Amniotic epithelial cell (primary cell): ENCODE measurements around the gene RASGRF1.
"Not testable (repeated sequence)": the region's sequence is repeated elsewhere in the genome, so short reads cannot be mapped to it uniquely, and the experiment has no call there.

Experiments used
- DNase-seq: peaks from one replicate; pipeline ENCODE4 v3.0.0-alpha.2; 2010; ENCODE audit warnings: low read depth

Gene RASGRF1

GRCh38 chr15:78931439-78932257, 158.9 kb downstream of the RASGRF1 start:
- DNase-seq, result no peak

DNA sequence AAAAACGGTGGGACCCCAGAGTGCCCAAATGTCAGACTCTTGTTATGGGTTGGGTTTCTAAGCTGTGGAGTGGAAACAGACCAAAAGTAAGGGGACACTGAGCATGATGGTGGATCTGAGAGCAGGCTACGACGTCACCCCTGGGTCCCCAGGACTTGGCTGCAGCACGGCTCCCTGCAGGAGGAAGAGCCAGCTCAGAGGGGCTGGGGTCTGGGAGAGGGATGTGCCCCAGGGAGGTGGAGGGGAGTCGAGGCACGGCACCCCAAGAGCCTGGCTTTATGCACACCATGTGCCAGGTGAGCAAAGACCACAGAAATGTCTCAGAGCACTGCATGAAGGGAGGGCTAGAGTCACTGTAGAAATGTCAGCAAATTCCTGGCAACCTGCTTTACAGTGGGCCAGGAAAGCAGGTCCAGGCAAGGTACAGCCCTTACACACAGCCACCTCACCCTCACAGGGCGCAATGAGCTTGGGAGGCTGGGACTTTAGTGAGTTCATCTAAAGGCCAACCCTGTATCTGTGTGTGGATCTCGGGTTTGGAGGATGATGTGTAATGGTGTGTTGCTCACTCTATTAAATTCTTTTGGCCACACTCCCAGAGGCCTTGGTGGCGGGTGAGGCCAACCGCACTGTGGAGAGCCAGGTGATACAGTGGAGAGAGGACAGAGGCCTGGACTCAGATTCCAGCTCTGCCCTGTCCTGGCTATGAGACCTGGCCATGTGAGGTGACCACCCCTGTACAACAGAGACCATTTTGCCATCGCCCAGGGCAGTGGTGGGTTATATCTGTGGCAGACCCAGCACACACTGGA, 159.8 kb downstream of the RASGRF1 start:
- DNase-seq, result peak; percentile 94

- DNase-seq, result no peak
These were observed 160.9 kb downstream of the RASGRF1 start for GRCh38 chr15:78929536-78930264.

DNA sequence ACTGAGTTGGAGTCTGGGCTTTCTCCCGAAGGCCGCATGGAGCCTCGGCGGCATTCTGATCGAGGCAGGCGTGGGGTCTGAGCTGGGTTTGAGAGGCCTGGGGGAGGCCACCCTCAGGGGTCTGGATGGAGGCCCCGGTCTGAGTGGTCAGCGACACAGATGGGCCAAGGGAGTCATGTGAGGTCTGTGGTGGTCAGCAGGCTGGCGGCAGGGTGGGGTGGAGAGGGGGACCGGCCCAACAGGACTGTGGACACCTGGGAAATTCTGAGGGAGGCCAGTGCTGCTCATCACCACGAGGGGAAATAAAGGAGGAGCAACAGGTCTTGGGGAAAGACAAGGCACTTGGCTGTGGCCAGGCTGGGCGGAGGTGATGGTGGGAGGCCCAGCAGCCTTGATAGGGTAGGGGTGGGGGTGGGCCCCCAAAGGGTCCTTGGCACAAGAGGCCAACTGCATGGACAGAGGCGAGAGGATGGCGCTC, 161.9 kb downstream of the RASGRF1 start:
- no peak for DNase-seq

GRCh38 chr15:78928176-78928575, 162.4 kb downstream of the RASGRF1 start:
- not testable (repeated sequence) for DNase-seq

DNA sequence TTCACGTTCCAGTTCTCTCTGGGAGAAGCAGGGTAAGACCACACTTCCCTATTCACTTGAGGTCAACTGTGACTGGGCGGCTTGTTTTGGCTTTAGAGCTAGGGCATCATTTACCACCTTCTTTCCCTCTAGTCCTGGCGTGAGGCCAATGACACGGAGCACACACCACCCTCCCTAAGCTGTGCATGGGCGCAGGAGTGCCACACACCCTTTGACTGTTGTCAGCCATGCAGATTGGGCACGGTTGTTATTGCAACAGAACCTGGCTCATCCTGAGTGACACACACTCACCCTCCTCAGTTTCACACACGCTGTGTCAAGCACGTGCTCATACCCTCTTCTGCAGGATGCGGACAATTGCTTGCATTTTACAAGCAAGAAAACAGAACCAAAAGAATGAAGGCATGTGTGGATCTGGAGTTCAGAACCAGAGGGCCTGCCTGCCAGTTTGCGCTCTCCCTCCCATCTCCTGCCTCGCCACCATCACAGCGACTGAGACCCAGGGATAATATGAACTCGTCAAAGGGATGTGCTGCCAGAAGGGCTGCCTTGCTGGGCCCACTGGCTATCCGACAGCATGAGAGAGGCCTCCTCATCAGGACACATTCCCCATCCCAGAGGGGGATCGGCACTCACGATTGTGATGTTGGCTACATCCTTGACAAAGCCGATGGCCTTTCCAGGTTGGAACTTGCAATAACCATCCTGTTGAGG, 163.3 kb downstream of the RASGRF1 start:
- no peak for DNase-seq

DNA sequence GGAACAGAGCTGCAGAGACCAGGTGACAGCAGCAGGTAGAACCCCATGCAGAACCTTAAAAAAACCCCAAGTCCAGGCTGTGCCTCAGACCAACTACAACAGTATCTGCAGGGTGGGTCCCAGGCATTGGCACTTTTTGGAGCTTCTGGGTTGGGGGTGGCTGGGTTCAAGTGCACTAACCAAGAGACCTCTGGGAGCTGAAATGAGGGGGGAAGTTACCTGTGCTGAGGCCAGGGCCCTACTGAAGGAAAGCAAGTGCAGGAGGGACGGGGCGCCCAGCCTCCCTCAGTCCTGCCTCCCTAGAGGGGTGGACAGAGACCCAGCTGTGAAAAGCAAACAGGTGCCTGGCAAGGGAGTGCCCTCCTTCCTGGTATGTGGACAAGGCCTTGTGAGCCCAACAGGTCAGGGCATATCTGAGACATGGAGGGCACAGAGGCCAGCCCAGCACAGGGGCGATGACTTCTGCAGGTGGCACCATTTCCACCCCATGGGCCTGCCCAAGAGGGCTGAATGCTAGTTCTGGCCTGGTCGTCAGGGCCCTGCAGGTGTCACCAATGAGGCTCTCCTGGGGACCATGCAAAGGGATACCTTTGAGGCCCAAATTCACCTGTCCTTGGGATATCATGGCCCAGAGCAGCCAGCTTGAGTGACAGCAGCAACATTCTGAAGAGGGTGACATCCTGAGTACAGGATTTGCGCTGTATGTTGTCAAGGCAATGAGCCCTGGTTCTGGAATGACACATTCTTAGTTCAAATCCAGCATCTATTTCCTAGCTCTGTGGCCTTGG, 164.4 kb downstream of the RASGRF1 start:
- no peak for DNase-seq

DNA sequence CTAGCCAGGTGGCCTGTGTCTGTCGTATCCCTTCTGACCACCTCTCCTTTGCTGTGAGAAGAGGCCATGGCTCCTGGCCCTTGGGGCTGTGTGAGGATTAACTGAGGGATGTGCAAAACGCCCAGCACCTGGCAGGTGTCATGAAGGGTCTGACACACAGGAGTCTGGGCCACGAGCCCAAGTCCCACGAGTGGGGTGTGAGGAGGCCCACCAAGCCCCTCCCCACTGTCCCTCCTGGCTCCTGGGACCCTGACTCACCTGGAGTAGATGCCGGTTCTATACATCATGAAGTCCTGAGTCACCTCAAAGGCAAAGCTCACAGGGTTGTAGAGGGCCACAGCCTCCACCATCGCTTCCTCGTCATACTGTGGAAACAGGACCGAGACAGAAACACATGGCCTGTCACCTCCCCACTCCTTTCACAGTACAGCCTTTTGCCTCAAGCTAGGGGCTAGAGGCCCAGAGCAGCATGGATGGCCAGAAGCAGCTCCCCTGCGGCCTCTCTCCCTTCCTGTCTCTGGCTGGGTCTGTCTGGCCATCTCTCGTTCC, 165.4 kb downstream of the RASGRF1 start:
- DNase-seq, result no peak

GRCh38 chr15:78923480-78924360, 166.9 kb downstream of the RASGRF1 start:
- no peak for DNase-seq

DNA sequence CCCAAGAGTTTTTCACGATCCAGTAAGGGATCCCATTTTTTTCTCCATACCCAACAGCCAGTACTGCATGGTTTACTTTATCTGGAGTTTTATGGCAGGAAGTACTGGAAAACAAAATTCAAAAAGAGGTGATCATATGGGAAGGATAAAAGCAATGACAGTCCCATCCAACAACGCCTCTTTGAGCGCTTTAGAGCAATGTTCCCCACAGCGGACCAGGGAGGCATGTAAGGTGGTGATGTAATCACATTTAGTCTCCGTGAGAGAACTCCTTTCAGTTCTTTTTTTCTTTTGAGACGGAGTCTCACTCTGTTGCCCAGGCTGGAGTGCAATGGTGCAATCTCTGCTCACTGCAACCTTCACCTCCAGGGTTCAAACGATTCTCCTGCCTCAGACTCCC, 167.6 kb downstream of the RASGRF1 start:
- DNase-seq, result no peak

GRCh38 chr15:78922527-78922926, 168.1 kb downstream of the RASGRF1 start:
- no peak for DNase-seq

GRCh38 chr15:78921940-78922339, 168.6 kb downstream of the RASGRF1 start:
- no peak for DNase-seq

GRCh38 chr15:78921517-78921916, 169.1 kb downstream of the RASGRF1 start:
- no peak for DNase-seq

- peak; percentile 83 for DNase-seq
These were observed 172.7 kb downstream of the RASGRF1 start for GRCh38 chr15:78917888-78918287.

DNA sequence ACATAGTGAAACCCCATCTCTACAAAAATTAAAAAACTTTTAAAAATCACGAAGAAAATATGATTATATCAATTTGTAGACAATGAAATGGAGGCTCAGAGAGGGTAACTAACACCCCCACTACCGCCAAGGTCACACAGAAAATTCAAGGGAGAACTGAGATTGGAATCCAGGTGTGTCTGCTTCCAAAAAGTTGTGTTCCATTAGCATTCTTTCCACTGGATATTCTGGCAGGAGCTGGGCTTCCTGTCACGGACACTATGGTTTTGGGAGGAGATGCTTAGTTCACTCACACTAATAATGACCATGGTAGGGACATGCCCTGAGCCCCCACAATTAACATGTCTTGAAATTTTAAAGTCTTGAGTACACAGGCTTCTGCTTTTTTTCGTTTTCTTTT, 174.5 kb downstream of the RASGRF1 start:
- DNase-seq, result no peak

- no peak for DNase-seq
These were observed 175.1 kb downstream of the RASGRF1 start for GRCh38 chr15:78915341-78916087.

GRCh38 chr15:78914027-78914764, 176.4 kb downstream of the RASGRF1 start:
- DNase-seq, result peak; percentile 36

DNA sequence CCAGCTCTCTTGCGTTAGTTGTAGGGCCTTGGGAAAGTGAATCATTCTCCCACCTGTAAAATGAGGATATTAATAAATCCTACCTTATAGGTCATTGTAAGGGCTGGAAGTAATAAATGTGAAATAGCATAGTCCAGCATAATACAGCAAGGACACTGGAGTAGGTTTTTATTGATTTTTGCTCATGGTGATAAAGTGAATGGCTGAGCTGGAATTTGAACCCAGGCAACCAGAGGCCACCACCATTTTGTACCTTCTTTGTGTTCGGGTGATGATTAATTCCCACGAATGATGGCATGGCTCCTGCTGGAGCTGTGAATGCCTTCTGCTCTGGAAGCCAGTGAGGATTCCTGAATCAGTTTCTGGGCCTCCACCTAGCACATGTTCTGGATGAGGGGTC, 177.6 kb downstream of the RASGRF1 start:
- no peak for DNase-seq
